Mammary epithelial cell (primary cell): ENCODE results near the gene TTC23L.

Source experiments
- EZH2 ChIP-seq: IDR thresholded peaks from 2 replicates; pipeline ENCODE4 v1.6.1; 2012; ENCODE audit warnings: low read length, inconsistent platforms, borderline replicate concordance
- TF ChIP-seq, protein P1 (sequence below), 2 donors: IDR thresholded peaks in 1 of 2; conservative IDR thresholded peaks in 1 of 2; 2 replicates each; pipeline ENCODE4 v1.5.1; 2011 to 2012; ENCODE audit warnings: inconsistent platforms in 2 of 2, low read length in 2 of 2, mild to moderate bottlenecking in 2 of 2, control low read depth in 1 of 2, low read depth in 1 of 2; ENCODE audit not compliant: insufficient read depth in 1 of 2; ENCODE audit errors: extremely low read depth in 1 of 2

DNA sequence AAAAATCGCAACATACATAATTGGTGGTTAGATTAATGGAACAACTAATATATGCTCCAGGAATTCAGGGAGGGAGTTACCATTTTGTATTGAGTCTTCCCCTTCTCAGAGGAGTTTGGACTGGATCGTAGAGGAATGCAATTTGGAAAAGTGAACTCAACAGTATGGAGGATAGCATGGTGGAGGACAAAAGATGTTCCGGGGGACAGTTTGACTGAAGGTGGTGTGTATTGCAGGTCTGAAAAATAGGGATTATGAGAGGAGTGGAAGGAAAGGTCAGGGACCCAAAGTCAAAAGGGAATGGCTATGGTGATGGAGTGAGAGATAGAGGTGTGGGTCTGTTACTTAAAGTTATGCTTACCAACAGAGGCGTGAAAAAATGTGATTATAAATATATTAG, 91.9 kb downstream of the TTC23L start:
- TF ChIP-seq, protein P1, sequence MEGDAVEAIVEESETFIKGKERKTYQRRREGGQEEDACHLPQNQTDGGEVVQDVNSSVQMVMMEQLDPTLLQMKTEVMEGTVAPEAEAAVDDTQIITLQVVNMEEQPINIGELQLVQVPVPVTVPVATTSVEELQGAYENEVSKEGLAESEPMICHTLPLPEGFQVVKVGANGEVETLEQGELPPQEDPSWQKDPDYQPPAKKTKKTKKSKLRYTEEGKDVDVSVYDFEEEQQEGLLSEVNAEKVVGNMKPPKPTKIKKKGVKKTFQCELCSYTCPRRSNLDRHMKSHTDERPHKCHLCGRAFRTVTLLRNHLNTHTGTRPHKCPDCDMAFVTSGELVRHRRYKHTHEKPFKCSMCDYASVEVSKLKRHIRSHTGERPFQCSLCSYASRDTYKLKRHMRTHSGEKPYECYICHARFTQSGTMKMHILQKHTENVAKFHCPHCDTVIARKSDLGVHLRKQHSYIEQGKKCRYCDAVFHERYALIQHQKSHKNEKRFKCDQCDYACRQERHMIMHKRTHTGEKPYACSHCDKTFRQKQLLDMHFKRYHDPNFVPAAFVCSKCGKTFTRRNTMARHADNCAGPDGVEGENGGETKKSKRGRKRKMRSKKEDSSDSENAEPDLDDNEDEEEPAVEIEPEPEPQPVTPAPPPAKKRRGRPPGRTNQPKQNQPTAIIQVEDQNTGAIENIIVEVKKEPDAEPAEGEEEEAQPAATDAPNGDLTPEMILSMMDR (conservative IDR thresholded peaks at IDR 0.05 in 1 of 2, IDR thresholded peaks at IDR 0.05 in 1 of 2; ENCODE audit: extremely low read depth in 1 of 2, insufficient read depth in 1 of 2, low read depth in 1 of 2, low read length in 2 of 2): no peak
- TF ChIP-seq EZH2: no peak
